DOHH2 (cell line): Measurements from ENCODE around the gene CERS3.

Source experiments
- EZH2phosphoT487 ChIP-seq: fragments of 200-600 bp; sonication (generic); IDR thresholded peaks from 2 replicates; pipeline ENCODE4 v1.6.1; 2017; ENCODE audit warnings: borderline replicate concordance, mild to moderate bottlenecking, antibody characterized with exemption, low read length, moderate library complexity, mixed read lengths
- TF ChIP-seq, protein P1 (sequence below): fragments of 200-600 bp; sonication (generic); IDR thresholded peaks from one replicate; pipeline ENCODE4 v1.5.1; 2014; ENCODE audit warnings: antibody characterized with exemption, mild to moderate bottlenecking, low read depth, low read length; ENCODE audit not compliant: poor library complexity, severe bottlenecking

DNA sequence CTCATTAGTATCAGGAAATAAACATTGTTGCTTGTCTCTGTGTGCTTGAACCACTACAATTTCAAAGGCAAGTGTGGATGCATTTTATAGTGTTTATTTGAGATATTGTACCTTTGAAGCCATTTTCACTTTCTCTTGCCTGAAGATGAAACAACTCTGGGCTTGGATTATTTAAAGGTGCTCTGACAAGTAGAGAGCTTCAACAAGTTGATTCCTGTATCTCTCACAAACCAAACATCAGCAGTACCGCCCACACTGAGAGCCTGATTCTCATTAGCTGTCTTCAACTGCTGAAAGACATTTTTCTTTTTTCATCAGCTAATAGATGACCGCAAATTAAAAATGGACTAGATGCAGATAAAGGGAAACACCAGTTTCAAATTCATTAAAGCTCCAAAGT lies 806 bp upstream of the CERS3 start:
- TF ChIP-seq, protein P1, sequence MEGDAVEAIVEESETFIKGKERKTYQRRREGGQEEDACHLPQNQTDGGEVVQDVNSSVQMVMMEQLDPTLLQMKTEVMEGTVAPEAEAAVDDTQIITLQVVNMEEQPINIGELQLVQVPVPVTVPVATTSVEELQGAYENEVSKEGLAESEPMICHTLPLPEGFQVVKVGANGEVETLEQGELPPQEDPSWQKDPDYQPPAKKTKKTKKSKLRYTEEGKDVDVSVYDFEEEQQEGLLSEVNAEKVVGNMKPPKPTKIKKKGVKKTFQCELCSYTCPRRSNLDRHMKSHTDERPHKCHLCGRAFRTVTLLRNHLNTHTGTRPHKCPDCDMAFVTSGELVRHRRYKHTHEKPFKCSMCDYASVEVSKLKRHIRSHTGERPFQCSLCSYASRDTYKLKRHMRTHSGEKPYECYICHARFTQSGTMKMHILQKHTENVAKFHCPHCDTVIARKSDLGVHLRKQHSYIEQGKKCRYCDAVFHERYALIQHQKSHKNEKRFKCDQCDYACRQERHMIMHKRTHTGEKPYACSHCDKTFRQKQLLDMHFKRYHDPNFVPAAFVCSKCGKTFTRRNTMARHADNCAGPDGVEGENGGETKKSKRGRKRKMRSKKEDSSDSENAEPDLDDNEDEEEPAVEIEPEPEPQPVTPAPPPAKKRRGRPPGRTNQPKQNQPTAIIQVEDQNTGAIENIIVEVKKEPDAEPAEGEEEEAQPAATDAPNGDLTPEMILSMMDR, result no peak
- no peak for TF ChIP-seq EZH2phosphoT487
